ENCODE data around the gene TBX20.
"Not testable (repeated sequence)": the region's sequence is repeated elsewhere in the genome, so short reads cannot be mapped to it uniquely, and the experiment has no call there.

- not testable (repeated sequence) for TF ChIP-seq CTCF, POLR2AphosphoS5 (IDR thresholded peaks at IDR 0.05)
Observed at GRCh38 chr7:35241008-35241407, 12.9 kb downstream of the TBX20 start.

Measured in breast epithelium (tissue), 3 donors.